NCI-H187 (cell line): ENCODE results near the gene LRRFIP1.

ENCODE experiments used
- DNase-seq, 2 experiments: peaks; one replicate each; lab custom pipeline; 2025; lab: John Stamatoyannopoulos, UW

LRRFIP1 gene

GRCh38 chr2:237640493-237640998 is 13.2 kb downstream of the LRRFIP1 start:
- no peak for DNase-seq

- no peak for DNase-seq
These were observed 14.8 kb downstream of the LRRFIP1 start for GRCh38 chr2:237642038-237642734.

- DNase-seq: no peak
These were observed 15.7 kb downstream of the LRRFIP1 start for GRCh38 chr2:237643066-237643465.

DNA sequence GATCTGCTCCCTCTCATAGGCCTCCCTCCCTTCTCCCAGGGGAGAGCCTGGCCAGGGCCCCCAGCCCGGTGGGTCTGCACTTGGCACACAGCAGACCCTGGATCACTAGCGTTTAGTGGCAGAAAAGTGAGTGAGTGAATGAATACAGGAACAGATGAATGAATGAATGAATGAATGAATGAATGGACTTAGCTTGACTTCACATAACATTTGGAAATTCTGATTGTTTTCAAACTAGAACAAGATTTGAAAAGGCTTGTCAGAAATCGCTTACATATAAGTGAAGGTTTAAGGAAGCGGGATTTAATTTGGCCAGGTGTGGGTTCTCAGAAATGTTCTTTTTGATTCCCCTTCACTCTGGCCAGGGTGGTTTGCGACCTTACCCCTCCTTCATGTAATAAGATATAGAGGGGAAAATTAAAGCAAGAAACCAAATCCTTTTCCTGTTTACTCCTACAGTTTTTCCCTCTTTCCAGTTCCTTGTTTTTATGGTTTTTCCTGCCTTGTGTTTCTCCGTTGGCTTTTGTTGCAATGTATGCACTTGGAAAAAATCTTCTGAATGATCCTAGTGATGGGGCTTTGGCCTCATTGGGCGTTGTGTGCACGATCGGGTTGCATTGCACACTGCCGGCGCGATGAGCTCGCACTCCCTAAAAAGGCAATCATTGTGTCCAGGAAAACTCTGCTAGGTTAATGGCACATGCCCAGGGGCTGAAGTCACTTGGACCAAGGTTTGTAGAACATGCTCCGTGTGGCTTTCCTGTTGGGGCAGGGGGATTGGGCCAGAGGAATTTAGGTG is 16.4 kb downstream of the LRRFIP1 start:
- DNase-seq: no peak

DNA sequence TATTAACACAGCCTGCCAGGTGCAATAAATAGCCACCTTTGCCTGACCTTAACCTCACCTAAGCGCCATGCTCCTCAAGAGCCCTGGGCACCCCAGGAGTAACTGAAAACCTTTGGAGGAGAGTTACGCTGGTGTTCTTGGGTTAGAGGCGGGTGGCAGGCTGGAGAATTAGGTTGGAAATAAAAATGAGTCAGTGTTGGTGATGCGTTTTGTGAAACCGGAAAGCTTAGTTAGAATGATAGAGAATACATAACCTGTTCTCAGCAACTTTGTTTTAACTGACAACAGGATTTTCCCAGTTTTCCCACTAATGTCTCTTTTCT is 17.0 kb downstream of the LRRFIP1 start:
- DNase-seq: no peak

- no peak for DNase-seq
These were observed 17.9 kb downstream of the LRRFIP1 start for GRCh38 chr2:237645261-237645660.

DNA sequence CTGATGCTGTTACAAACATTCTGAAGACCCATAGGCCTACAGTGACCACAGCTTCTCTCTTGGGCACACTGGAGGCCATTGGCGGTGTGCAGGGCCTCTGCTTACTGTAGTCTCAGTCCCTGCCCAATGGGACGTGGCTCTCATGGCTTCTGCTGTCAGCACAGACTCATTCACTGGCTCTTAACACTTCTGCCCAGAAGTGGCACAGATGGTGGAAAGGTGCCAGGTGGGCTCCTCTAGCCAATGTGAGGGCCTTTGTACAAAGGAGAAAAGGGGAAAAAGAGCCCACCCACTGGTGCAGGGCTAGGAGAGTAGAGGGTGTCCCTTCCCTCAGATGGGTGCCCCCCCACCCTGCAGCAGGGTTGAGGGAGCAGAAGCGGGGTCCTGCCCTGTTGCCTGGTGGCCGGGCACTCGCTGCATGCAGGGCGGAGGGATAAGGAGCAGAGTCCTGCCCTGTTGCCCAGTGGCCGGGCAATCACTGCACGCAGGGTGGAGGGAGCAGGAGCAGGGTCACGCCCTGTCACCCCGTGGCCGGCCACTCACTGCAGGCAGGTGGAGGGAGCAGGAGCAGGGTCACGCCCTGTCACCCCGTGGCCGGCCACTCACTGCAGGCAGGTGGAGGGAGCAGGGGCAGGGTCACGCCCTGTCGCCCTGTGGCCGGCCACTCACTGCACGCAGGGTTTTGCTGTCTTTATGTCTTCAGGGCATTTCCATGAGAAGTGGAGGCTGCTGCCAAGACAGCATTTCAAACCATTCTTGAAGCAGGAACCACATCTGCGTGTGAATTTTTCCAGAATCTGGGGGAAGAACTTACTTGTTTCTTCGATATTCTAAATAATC is 20.0 kb downstream of the LRRFIP1 start:
- DNase-seq: no peak

- DNase-seq: no peak
These were observed 20.6 kb downstream of the LRRFIP1 start for GRCh38 chr2:237648016-237648381.

GRCh38 chr2:237649541-237650454 is 22.4 kb downstream of the LRRFIP1 start:
- DNase-seq: no peak

GRCh38 chr2:237650455-237650850 is 23.1 kb downstream of the LRRFIP1 start:
- DNase-seq: no peak

DNA sequence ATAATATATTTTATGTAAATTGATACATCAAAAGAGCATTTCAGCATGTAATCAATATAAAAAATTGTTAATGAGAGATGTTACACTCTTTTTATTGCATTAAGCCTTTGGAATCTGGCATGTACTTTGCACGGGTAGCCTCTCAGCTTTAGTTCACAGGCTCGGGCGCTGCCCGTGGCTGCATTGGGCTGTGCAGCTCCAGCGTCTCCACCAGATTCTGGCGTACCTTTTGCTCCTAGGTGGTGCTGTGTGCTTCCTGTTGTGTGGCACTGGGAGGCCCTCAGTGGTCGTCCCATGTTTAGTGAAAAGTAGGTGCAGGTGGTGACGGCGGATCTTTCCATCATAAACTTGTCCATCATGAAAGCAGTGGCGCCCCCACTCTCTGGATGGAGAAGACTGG is 24.4 kb downstream of the LRRFIP1 start:
- no peak for DNase-seq

GRCh38 chr2:237652181-237652580 is 24.8 kb downstream of the LRRFIP1 start:
- no peak for DNase-seq

DNA sequence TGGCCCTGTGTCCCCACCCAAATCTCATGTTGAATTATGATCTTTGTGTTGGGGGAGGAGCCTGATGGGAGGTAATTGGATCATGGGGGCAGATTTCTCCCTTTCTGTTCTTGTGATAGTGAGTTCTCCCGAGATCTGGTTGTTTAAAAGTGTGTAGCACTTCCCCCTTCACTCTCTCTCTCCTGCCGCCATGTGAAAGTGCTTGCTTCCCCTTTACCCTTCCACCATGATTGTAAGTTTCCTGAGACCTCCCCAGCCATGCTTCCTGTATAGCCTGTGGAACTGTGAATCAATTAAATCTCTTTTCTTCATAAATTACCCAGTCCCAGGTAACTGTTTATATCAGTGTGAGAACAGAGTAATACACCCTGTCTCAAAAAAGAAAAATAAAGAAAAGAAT is 25.5 kb downstream of the LRRFIP1 start:
- DNase-seq: no peak

DNA sequence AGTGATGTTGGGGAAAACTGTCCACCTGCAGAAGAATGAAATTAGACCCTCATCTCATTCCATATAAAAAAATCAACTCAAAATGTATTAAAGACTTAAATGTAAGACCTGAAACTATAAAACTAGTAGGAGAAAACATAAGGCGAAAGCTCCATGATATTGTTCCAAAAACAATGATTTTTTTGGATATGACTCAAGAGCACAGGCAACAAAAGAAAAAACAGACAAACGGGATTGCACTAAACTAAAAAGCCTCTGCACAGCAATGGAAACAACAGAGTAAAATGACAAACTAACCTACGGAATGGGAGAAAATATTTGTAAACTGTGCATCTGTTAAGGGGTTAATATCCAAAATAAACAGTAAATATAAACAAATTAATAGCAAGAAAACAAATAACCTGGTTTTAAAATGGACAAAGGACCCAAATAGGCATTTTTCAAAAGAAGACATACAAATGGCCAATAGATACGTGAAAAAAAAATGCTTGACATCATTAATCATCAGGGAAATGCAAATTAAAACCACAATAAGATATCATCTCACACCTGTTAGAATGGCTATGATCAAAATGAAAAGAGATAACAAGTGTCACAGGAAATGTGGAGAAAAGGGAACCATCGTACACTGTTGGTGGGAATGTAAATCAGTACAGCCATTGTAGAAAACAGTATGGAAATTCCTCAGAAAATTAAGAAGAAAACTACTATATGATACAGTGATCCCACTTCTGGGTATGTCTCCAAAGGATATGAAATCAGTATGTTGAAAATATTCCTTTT is 26.6 kb downstream of the LRRFIP1 start:
- no peak for DNase-seq

GRCh38 chr2:237657063-237657462 is 29.7 kb downstream of the LRRFIP1 start:
- DNase-seq: no peak

- no peak for DNase-seq
These were observed 33.1 kb downstream of the LRRFIP1 start for GRCh38 chr2:237660381-237660900.

DNA sequence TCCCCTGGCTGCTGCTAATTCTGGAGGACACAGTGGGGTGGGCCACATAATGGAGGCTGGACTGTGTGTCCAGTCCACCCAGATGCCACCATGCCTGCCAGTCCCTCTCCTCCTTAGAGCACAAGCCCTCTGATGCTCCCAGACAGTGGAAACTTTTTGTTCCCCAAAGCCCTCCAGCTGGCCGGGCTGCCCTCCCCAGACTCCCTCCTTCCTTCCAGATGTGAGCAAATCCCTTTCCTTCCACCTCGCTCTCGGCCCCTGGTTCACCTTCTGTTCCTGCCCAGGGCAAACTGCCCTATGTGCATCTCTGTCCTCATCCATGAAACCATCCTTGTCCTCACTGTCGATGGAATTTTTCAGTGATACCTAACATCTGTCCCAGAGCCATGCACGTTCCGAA is 33.9 kb downstream of the LRRFIP1 start:
- DNase-seq: no peak

- no peak for DNase-seq
These were observed 34.5 kb downstream of the LRRFIP1 start for GRCh38 chr2:237661799-237662328.

- DNase-seq: peak; percentile 48 to 63
These were observed 35.3 kb downstream of the LRRFIP1 start for GRCh38 chr2:237662671-237663093.

GRCh38 chr2:237663517-237664110 is 36.2 kb downstream of the LRRFIP1 start:
- no peak for DNase-seq
